Stimulated activated CD4-positive, alpha-beta T cell treated with anti-CD3 and anti-CD28 coated beads, Interleukin-1b, Interleukin-23, amount 100 ng/mL, for 24 hours (primary cell): ENCODE results near the gene MOB4.
"Not testable (repeated sequence)": the region's sequence is repeated elsewhere in the genome, so short reads cannot be mapped to it uniquely, and the experiment has no call there.

Source experiments
- DNase-seq, 4 experiments: peaks; one replicate each; pipeline ENCODE4 v3.0.0-alpha.2; 2020; ENCODE audit warnings: low read depth in 4 of 4, low spot score in 1 of 4

Gene MOB4

GRCh38 chr2:197587255-197587654, 71.4 kb downstream of the MOB4 start:
- not testable (repeated sequence) for DNase-seq

DNA sequence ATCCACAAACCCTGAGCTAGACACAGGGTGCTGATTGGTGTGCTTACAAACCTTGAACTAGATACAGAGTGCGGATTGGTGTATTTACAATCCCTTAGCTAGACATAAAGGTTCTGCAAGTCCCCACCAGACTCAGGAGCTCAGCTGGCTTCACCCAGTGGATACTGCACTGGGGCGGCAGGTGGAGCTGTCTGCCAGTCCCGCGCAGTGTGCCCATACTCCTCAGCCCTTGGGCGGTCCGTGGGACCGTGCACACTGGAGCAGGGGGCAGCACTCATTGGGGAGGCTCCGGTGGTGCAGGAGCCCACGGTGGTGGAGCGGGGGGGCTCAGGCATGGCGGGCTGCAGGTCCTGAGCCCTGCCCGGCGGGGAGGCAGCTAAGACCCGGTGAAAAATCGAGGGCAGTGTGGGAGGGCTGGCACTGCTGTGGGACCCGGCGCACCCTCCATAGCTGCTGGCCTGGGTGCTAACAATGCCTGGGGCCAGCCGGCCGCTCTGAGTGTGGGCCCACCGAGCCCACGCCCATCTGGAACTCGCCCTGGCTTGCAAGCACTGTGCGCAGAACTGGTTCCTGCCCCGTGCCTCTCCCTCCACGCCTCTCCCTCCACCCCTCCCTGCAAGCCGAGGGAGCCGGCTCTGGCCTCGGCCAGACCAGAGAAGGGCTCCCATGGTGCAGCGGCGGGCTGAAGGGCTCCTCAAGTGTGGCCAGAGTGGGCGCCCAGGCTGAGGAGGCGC, 75.6 kb downstream of the MOB4 start:
- no peak for DNase-seq

- no peak for DNase-seq
Measured at GRCh38 chr2:197596766-197597165, 80.9 kb downstream of the MOB4 start.

DNA sequence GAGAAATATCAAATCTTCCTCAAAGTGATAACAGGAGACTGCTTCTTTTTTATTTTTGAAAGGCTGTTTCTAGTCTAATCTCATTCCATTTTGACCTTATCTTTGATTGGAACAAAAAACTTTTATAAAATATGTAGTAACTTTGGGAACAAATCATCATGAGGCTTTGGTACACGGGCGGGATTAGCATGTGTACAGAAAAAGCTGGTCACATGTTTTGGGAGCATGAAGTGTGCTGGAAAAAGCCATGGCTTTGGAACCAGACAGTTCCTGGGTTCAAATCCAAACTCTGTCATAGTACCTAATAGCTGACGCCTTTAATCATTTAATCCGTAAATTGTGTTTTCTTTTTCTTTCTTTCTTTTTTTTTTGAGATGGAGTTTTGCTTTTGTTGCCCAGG, 81.3 kb downstream of the MOB4 start:
- no peak for DNase-seq

- no peak for DNase-seq
Measured at GRCh38 chr2:197598450-197598849, 82.6 kb downstream of the MOB4 start.

DNA sequence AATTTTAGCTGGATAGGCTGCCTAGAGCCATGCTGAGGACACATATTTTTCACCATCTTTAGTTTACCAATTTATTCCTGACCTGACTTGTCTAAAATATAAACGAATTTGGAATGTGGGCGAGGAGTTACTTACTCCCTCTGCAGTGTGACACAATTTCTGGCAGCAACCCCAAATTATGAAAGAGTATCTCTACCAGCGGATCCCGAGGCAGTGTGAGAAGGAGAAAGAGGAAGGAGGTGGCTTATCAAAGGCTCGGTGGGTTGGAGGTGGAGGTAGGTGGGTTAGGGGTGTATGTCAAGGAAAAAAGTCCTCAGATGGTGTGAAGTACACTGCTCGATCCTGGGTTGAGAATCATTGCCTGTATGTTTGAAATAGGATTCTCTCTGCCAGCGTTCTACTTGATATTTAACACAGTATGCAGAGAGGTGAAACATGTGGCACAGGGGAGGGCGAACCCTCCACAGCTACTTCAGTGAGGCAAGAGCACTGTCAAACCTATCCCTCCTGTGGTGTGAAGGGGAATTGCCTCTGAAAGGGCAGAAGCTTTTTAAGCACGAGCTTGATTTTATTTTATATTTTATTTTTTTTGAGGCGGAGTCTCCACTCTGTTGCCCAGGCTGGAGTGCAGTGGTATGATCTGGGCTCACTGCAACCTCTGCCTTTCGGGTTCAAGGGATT, 83.6 kb downstream of the MOB4 start:
- DNase-seq, result no peak

- DNase-seq, result no peak
Measured at GRCh38 chr2:197600306-197600705, 84.4 kb downstream of the MOB4 start.

GRCh38 chr2:197601726-197602125, 85.9 kb downstream of the MOB4 start:
- DNase-seq, result no peak
